ENCODE measurements around the gene SFMBT2.

GRCh38 chr10:7350541-7351195 lies 60.2 kb downstream of the SFMBT2 start:
- no peak for TF ChIP-seq POLR2A (IDR thresholded peaks at IDR 0.05)
- no peak for TF ChIP-seq CTCF (IDR thresholded peaks at IDR 0.05)
